Measurements from ENCODE around the gene CENPO.
"Not testable (repeated sequence)": the region's sequence is repeated elsewhere in the genome, so short reads cannot be mapped to it uniquely, and the experiment has no call there.

Gene CENPO

DNA sequence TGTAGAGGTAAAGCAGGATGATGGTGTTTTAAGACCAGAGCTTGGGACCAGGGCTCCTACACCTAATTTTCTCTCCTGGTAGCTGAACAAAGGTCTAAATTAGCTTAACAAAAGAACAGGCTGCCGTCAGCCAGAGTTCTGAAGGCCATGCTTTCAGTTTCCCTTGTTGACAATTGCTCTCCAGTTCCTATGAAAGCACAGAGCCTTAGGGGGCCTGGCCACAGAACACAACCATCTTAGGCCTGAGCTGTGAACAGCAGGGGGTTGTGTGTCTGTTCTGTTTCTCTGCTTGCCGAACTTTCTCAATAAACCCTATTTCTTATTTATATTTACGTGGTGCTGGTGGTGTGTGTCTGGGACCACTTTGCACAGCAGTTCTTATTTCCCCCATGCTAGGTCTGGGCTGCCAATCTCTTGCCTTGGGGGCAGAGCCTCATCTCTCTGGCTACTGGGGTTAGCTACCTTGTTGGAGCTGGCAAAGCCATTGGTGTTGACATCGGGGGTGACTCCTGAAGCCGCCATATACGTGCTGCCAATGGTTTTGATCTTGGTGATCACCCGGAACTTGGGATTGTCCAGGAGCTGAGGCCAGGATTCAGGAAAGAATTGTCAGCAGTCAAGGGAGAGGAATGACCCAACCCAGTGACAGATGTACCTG is 29.0 kb downstream of the CENPO start:
- DNase-seq, result no peak

DNA sequence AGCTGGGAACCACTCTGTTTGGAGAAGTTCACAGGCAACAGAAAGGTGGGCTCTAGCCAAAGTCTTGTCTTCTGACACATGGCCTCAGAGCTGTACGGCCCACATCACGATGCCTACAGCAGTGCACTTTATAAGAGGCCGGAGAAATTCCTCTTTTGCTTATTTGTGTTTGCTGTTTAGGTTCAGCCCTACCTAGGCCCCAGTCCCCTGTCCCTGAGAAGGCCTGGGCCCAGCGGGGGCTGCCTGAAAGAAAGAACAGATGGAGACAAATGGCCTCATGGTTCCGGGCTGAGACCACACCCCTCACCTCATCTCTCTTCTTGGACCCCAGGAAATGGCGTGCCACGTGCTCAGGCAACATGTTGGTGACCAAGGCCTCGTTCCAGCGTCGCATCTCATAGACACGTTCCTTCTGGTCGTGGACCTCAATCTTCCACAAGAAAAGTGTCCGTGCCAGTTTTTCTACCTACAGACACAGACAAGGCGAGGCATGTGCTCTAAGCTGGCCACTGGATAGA is 30.9 kb downstream of the CENPO start:
- DNase-seq, result no peak

DNA sequence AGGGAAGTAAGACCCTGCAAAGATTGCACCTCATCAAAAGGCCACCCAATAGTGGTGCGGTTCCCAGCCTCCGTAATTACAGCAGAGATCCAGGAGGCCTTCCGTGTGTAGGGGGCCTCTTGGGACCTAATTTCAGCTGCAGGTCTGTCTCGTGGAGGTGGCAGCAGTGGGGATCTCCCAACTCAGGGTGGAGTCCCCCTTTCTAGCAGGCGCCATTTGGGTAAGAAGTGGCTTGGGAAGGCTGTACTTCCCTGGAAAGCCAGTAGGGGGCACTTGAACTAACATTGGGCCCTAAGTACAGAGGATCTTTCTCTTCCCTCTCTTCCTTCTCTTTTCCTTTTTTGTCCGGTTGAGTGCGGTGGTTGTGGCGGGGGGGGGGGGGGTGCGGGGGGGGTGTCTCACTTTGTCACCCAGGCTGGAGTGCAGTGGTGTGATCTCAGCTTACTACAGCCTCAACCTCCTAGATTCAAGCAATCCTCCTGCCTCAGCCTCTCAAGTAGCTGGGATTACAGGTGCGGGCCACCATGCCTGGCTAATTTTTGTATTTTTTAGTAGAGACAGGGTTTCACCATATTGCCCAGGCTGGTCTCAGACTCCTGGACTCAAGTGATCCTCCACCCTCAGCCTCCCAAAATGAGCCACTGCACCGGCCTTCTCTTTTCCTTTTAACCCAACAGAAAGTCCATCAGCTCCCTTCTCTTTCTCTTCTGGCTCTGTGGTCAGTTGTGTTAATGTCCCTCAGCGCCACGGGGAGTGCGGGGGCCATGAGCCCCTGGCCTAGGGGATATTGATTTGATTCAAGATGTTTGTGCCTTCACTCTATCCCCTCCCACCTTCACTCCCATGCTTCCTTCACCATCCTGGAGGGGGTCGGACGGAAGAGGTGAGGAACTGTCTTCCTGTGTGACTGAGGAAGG is 32.0 kb downstream of the CENPO start:
- DNase-seq, result no peak

DNA sequence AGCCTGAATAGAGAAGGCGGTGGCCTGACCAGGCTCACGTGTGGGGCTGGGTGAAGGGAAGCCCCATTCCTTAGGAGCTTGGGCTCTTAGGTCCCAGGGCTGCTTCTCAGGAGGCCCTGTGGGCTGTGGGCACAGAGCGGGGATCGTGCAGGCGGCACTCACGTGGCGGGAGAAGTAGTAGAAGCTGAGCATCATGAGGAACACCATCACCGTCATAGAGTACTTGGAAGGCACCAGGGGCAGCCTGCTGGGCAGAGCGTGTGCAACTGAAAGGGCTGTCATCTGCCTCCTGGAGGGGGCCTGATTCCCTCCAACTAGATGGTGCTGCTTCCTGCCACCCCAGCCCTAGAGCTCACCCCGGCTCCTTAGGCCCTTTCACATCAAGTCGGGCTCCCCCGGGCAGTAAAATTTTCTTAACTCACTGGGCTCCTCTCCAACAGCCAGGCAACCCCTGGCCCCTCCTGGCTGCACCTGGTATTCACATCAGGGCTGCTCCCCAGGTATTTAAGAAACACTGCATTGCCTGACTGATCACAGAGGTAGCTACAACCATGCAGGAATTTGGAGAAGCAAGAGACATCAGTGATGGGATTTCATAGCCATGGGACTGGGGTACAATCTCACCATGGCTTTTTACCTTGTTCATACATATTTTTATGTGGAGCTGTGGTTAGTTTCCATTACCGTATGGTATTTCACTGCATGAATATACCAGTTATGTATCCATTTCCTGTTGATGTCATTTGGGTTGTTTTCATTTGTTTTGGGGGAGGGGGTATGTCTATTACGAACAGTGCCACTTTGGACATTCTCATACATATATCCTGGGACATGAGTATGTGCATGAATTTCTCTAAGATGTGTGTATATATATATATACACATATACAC is 32.9 kb downstream of the CENPO start:
- no peak for DNase-seq

DNA sequence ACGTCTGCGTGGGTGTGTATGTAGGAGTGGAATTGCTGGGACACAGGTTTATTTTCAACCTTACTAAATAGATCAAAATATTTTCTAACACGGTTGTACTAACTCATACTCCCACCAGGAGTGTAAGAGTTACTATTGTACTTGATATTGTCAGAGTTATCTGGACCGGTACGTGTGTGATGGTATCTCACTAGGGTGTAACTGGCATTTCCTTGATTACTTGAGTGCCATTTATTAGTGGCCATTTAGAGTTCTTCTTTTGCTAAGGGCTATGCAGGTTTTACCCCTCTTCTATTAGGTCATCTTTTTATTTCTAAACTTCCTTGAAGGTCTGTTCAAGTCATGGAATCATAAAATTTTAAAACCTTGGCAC is 33.5 kb downstream of the CENPO start:
- DNase-seq, result no peak

DNA sequence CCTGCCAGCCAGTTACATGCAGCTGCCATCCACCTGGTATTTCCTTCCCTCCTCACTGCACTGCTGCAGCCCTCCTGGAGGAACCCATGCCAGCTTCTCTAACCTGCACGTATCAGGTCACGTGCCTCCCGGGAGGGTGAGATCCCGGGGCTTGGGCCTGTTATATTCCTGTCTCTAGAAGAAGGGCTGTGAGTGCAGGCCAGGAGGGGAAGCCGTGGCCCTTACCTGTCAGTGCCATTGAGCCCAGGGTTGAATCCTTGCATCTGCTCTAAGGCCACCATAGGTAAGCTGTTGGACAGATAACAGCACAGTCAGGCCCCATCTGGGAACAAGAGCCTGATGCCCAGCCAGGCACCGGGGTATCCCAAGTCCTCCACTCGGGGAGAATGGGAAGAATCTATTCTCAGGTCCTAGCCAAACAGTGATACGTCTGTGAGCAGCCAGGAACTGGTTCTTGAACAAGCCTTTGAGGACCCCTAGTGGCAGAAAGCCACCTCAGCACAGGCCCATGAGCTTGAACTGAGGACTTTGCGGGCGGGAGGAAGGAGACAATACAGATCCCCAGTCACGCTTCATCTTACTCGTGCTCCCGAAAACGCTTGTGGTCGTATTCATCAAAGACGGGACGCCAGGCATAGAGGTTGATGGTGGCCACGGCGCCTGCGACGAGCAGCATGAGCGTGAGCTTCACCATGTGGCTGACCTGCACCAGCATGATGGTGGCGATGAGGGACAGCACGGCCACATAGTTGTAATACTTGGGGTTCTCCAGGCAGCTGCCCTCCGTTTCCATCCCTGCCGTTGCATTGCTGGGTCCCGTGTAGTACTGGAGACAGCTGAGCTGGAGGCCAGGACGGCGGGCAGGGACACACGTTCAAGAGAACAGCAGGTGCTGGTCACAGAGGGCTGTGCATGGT is 34.4 kb downstream of the CENPO start:
- DNase-seq, result peak; percentile 77

DNA sequence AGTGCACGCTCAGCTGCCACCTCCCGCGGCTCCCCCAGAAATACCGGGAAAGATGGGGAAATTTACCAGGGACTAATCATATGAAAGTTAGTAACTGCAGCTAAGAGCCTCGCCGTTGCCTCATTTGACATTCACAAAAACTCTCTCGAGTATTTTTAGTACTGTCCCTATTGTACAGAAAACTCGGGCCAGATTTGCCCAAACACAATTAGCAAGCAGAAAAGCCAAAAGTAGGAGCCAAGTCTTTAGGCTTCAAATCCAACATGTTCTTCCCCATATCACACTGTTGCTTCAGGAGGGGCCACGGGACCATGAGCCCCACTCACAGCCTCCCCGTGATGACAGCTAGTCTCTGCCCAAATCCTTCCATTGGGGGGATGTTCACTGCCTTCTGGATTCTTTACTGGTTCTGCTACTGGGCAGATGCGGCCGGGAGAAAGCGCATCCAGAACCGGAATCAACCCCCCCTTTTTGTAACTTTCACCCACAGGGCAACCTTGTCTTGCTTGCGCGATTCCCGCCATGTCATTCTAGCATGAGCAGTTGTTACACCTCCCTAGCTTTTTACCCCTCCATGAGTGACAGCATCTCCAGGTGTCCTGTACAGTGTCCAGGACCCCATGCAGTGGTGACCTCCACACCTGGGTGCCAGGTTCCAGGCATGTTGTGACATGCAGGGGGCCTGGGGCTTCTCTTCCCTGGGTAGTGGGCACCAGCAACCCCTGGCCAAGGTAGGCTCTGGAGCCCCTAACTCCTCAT is 35.2 kb downstream of the CENPO start:
- DNase-seq, result no peak

DNA sequence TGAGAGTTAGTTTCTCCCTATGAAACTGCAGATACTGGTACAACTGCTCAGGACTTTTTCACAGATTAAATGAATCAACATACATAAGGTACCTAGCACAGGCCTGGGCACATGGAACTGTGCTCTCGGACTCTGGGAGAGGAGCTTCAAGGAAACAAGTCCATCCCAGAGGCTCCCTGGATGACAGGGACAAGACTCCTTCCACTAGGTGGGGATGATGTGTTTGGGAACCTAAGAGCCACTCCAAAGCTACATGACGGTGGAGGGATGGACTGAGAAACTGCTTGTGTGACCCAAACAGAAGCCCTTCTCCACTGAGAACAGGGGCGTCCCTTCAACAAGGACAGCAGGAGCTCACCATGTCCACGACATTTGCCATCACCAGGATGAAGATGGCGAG is 37.1 kb downstream of the CENPO start:
- DNase-seq, result no peak

DNA sequence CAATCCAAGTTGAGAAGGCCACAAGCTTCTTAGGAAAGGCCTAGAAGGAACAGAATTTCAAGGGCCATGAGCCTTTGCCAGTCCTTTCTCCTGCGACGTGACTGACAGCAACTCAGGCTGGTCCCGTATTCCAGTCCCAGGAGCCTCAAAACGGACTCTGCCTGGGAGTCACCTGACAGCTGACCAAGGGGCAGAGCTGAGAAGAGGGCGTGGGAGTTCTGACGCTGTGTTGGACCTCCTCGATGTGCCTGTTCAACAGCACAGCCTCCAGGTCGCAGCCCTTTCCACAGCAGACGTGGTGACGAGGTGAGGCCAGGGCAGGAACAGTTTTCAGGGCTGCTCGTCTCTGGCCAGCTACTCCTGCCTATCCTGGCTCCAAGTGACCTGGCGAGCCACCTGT is 37.6 kb downstream of the CENPO start:
- no peak for DNase-seq

DNA sequence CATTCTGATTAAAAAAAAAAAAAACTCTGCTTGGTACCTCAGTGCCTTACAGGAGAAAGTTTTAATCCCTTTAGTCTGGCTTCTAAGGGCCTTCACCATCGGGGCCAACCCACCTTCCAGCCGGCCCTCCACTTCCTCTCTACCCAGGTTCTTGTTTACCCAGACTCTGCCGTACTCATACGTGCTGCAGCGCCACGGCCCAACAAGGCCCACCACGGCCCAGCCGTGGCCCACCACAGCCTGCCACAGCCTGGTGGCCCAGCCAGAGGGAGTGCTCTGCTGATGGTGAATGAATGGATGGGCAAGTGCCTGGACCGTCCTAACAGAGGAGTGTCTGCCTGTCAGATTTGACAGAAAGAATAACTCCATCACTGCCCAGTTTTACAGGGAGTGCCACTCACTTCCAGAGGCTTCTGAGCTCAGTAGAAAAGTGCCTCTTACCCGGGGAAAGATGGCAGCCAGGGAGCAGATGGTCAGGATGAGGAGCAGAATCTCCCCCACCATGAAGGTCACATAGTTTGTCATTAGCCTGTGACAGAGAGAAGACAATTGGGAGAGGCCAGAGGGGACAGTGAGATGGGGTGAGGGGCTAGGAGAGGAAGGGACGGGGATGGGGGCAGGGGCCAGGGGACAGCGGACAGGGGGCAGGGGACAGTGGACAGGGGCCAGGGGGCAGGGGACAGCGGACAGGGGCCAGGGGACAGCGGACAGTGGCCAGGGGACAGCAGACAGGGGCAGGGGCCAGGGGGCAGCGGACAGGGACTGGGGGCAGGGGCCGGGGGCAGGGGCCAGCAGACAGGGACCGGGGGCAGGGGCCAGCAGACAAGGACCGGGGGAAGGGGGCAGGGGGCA is 38.2 kb downstream of the CENPO start:
- no peak for DNase-seq

DNA sequence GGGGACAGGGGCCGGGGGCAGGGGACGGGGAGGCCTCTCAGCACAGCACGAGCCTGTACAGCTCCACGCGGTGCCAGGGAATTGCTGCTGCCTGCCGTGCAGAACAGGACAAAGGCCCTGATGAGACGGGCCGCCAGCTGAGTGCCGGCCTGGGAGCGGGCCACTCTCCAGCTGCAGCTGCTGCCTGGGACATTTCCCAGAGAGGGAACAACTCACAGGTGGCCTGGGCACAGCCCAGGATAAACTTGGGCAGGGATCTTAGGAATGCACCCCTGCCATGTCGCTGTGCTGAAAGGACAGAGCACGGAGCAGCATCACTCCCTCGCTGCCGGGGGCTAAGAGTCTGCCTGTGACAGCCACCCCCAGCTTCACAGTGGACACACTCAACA is 38.8 kb downstream of the CENPO start:
- no peak for DNase-seq

DNA sequence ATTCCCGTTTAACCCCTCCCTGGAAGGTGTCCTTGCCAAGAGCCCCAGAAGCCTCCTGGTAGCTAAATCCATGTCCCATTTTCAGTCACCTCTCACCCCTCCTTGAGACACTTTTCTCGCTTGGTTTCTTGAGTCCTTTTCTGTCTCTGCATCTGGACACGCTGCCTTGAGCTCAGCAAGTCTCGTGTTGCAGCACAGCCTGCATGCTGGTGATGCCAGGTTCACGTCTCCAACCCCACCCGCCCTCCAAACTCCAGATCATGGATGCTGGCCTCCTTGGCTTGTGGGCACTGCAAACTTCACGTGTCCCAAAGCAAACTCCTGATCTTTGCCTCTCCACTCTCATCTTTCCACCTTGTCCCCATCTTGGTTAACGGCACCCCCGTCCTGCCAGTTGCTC is 39.3 kb downstream of the CENPO start:
- no peak for DNase-seq

DNA sequence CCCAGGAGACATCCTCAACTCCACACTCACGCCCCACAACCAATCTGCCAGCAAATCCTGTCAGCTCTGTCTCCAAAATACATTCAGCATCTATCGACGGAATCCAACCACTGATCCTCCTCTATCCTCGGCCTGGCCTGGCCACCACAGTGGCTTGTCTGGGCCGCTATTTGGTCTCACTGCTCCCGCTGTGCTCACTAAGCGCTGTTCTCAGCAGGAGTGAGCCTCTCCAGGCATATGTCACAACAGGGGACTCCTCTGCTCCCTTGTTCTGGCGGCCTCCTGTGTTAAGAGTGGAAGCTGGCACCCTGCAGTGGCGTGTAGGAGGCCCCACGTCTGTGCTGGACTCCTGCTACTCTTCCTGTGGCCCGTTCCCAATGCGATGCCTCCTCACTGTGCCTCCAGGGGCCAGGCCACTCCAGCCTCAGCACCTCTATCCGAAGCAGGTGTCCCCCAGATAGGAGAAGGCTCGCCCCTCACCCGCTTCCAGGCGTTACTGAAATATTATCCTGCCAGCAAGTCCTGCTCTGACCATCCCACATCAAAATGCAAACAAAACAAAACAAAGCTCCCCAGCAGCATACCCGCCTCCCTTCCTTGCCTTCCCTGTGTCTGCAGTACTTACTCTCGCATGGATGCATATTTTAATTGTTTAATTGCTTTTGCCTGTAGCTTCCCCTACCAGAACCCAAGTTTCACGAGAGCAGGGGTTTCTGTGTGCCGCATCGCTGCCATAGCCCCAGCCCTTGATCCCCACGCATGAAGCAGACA is 39.9 kb downstream of the CENPO start:
- DNase-seq, result no peak

DNA sequence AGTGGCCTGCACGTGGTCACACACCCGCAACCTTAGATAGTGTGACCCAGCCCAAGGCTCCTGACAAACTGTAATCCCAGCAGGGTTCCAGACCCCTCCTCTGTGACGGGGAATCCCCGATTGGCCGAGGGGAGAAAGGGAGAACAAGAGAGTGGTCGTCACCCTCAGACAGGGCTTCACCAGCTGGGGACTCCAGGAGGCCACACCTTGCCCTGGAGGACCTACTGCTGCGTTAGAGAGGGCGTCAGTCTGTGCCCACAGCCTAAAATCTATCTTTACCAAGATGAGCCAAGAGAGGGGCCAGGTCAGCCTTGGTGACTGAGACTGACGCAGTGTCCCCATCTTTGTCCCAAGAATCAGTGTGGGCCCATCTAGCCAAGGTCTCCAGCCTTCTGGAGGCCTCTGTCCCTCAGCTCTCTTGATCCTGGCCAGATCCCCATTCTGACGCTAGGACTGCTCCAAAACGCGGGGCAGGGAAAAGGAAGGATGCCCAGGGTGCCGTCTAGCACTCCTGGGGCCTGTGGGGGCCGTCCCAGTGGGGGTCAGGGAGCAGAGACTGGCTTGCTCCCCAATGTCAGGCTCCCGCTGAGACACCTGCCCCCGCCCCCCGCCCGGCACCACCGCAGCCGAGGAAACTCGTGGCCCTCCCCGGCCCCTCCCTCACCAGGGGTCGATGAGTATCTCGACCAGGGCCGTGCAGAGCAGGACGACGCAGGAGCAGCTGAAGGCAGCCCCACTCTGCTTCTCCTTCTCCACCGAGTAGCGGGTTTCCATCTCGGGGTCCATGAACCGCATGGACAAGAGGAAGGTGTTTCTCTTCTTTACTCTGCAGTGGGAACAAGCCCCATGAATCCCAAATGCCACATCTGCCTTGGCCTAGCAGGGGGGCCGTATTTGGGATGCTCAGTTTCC is 40.9 kb downstream of the CENPO start:
- no peak for DNase-seq

DNA sequence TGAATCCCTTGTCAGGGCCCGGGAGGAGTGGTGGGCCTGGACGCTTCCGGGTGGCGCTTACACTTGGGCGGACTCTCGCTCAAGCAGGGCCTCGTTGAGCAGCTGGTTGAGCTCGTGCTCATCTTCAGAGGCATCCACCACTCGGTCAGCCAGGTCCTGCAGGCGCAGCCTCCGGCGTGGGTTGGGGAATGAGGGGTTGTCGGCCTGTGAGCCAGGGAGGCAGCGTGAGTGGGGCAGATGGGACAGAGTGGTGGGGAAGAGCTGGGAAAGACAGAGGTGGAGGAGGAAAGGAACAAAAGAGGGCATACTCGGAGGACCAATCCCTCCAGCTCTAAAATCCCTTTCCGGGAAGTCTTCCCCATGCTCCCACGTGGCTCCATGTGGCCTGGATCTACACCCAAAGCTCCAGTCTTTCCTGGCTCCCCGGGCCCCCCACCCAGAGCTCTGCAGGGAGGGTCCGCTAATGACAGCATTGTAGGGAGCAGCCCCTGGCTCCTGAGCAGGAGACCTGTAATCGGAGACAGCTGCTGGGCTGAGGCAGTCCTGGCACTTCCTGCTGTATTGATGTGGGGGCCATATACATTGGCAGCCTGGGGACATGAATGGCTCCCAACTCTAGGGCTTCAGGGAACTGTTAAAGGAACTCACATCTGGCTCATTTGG is 41.6 kb downstream of the CENPO start:
- no peak for DNase-seq

DNA sequence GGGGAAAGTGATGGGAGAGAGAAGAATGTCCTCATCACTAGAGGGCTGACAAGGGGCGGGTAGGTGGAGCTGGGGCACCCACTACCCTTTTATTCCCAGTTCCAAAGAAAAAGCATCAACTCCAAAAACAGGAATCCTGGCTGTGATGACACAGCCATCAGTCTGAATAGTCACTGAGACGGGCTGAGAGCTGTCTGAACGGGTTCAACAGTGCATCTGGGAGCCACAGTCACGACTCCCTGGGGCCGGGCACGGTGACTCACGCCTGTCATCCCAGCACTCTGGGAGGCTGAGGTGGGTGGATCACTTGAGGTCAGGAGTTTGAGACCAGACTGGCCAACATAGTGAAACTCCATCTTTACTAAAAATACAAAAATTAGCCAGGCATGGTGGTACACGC is 42.2 kb downstream of the CENPO start:
- DNase-seq, result not testable (repeated sequence)

DNA sequence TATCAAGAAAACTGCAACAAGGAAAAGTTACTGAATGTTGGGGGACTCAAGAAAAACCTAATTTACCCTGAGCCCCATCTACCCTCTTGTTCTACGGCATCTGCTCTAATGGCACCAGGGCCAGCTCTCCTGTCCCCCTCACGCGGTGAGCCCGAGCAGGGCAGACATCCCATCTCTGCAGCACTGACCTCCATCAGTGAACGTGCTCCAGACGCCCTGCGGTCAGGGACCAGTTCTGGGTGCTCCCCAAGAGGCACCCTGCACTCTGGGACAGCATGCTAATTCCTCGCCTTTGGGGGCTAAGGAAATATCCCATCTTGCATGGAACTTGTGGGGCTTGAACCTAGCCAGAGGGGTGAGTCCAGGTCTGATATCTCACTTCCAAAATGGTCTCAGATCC is 43.0 kb downstream of the CENPO start:
- no peak for DNase-seq
